ENCODE data around the gene ZBTB21.

DNA sequence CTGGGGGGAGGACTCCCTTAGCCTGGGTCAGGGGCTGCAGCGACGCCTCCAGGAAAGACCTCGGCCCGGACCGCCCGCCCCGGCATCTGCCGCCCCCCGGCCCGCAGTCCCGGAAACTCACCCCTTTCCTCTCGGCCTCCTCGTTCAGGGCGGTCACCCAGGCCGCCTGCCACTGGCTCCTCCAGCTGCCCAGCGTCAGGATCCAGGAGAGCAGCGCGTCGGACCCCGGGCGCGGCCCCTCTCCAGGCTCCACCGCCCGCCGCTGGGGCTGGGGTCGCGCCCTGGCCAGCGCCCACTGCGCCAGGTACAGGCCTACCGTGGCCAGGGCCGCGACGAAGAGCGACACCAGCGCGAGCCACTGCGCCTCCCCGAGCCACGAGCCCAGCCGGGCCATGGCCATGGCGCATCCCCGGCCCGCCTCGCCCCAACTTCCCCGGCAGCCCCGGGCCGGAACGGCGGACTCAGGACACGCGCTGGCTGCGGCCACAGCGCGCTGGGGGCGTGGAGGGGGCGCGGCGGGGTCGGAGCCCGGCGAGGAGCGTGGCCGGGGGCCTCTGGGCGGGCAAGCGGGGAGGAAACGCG, 56.8 kb downstream of the ZBTB21 start:
- TF ChIP-seq, protein P1, sequence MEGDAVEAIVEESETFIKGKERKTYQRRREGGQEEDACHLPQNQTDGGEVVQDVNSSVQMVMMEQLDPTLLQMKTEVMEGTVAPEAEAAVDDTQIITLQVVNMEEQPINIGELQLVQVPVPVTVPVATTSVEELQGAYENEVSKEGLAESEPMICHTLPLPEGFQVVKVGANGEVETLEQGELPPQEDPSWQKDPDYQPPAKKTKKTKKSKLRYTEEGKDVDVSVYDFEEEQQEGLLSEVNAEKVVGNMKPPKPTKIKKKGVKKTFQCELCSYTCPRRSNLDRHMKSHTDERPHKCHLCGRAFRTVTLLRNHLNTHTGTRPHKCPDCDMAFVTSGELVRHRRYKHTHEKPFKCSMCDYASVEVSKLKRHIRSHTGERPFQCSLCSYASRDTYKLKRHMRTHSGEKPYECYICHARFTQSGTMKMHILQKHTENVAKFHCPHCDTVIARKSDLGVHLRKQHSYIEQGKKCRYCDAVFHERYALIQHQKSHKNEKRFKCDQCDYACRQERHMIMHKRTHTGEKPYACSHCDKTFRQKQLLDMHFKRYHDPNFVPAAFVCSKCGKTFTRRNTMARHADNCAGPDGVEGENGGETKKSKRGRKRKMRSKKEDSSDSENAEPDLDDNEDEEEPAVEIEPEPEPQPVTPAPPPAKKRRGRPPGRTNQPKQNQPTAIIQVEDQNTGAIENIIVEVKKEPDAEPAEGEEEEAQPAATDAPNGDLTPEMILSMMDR (IDR thresholded peaks at IDR 0.05): no peak
- TF ChIP-seq POLR2AphosphoS5 (IDR thresholded peaks at IDR 0.05): no peak
